ENCODE measurements around the gene MAPRE2. TPM values are rescaled to one million over a fixed set of nuclear protein-coding genes. Genes with fewer than 3 reads are reported as not detected.

MAPRE2 gene
- total and polyA plus RNA-seq, 8 donors: 4.8 to 18.2 (median 10.6) TPM

GRCh38 chr18:35161934-35162333 lies 120.7 kb downstream of the MAPRE2 start:
- Histone ChIP-seq H3K4me1 (no peaks in the 10 kb centered on the region), H3K9me3 (no peaks in the 10 kb centered on the region), H3K36me3 (no peaks in the 10 kb centered on the region), H3K4me3 (no peak overlapping the region), H3K27ac (no peak overlapping the region), H3K27me3 (no peaks in the 10 kb centered on the region)
- intact Hi-C loops (cut with DNase I): no loop called here
- 28 to 42% methylated on average over 3 of the region's 3 CpGs for WGBS, 2 donors
- ATAC-seq (peak; percentile 50 to 84 (median 74)), FAIRE-seq (no peak), DNase-seq (no peak)
- TF ChIP-seq CTCF (IDR thresholded peaks at IDR 0.05): no peak

- Histone ChIP-seq H3K36me3 (no peaks in the 10 kb centered on the region), H3K4me1 (no peaks in the 10 kb centered on the region), H3K4me3 (no peak overlapping the region), H3K27ac (no peak overlapping the region), H3K9me3 (no peaks in the 10 kb centered on the region), H3K27me3 (no peaks in the 10 kb centered on the region)
- ATAC-seq: peak in 1 of 4 donors; percentile 27
- no peak for DNase-seq
- TF ChIP-seq CTCF (IDR thresholded peaks at IDR 0.05): no peak
- FAIRE-seq: no peak
- intact Hi-C loops (cut with DNase I): no loop called here
Measured at GRCh38 chr18:35163014-35163539, 121.9 kb downstream of the MAPRE2 start.

DNA sequence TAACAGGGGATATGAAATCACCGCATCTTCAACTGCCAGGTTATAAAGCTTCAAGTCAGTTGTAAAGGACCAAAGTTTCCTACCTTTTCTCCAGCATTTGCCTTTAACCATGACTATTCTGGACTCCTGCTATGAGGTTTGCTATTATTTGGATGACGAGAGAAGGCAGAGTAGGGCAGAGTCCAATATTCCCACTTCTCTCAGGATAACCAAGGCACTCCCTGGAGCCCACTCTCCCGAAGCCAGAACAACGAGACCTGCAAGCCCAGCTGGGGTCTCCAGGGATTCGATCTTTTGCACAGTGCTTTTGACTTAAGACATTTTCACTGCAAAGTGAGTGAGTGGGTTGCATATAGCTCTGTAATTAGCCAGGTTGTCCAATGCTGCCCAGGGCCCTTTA lies 122.5 kb downstream of the MAPRE2 start:
- DNase-seq (no peak), FAIRE-seq (no peak), ATAC-seq (no peak)
- TF ChIP-seq CTCF (IDR thresholded peaks at IDR 0.05): no peak
- Histone ChIP-seq H3K4me3 (no peak overlapping the region), H3K27ac (no peak overlapping the region), H3K36me3 (no peaks in the 10 kb centered on the region), H3K9me3 (no peaks in the 10 kb centered on the region), H3K4me1 (no peaks in the 10 kb centered on the region), H3K27me3 (no peaks in the 10 kb centered on the region)
- intact Hi-C loops (cut with DNase I): no loop called here
- 91 to 94% methylated on average over 5 of the region's 5 CpGs for WGBS, 2 donors

DNA sequence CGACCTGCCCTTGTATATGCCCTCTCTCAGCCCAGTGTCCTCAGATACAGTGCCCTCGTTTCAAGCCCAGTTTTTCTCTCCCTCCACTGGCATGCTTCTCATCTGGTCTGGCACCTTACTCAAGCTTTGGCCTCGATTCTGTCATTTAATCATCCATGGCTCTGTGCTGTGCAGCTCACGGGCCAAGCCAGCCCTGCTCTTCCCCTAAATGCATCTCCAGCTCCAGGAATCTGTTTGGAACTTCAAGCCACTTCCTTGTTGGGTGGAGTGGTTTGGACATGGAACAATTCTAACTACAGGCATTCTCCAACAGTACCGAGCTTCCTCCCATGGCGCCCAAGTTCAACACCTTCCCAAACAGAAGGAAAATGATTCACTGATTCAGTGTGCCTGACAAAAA lies 122.9 kb downstream of the MAPRE2 start:
- DNase-seq: no peak
- no peaks in the 10 kb centered on the region for H3K36me3 ChIP-seq
- WGBS, 2 donors: 60 to 68% methylated on average over 6 of the region's 6 CpGs
- no peaks in the 10 kb centered on the region for H3K4me1 ChIP-seq
- H3K4me3 ChIP-seq: no peak overlapping the region
- no peak for TF ChIP-seq CTCF (IDR thresholded peaks at IDR 0.05)
- H3K27me3 ChIP-seq: no peaks in the 10 kb centered on the region
- intact Hi-C loops (cut with DNase I): no loop called here
- FAIRE-seq: no peak
- no peak for ATAC-seq
- H3K9me3 ChIP-seq: no peaks in the 10 kb centered on the region
- no peak overlapping the region for H3K27ac ChIP-seq

DNA sequence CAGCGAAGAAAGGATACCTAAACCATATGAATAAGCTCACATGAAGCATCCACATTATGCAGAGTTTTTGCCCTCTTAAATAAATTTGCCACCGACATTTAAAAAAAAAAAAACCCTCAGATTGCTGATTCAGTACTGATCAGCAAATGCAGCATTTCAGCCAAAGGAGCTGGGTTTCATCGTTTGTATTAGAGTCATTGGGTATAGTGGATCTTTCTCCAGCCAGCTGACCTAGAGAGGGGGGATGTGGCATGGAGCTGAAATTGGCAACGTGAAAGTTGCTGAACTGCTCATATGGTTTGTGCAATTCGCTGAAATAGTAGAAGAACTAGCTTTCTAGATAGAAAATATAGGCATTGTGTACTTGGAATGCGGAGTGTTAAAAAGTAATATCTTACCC lies 126.1 kb downstream of the MAPRE2 start:
- Histone ChIP-seq H3K27me3 (no peaks in the 10 kb centered on the region), H3K4me3 (no peak overlapping the region), H3K9me3 (no peaks in the 10 kb centered on the region), H3K4me1 (peaks cover 0 to 4% (median 0%) of the 10 kb centered on the region in 3 donors), H3K27ac (no peak overlapping the region), H3K36me3 (no peaks in the 10 kb centered on the region)
- no peak for DNase-seq
- no peak for ATAC-seq
- intact Hi-C loops (cut with DNase I): no loop called here
- FAIRE-seq: no peak
- no peak for TF ChIP-seq CTCF (IDR thresholded peaks at IDR 0.05)
- 79 to 82% methylated on average over 6 of the region's 6 CpGs for WGBS, 2 donors
